ENCODE data around the gene ETV6. TPM values are rescaled to one million over a fixed set of nuclear protein-coding genes. Genes with fewer than 3 reads are reported as not detected.

Gene ETV6
- total RNA-seq (2022) (16.9 and 19.3 TPM in 2 replicates), Bru-seq, nascent RNA (percentile 68 among the genes with signal in this experiment), BruChase-seq, experiment 1, labeled RNA remaining after a 6-hour chase (percentile 59 among the genes with signal in this experiment), BruChase-seq, experiment 2, labeled RNA remaining after a 2-hour chase (percentile 57 among the genes with signal in this experiment)
- long read RNA-seq, full-length matches to known transcripts: 10 of 21 reads
- long read RNA-seq, partial matches to known transcripts: 1 of 21 reads
- long read RNA-seq, other reads (novel, unspliced or antisense): 10 of 21 reads

GRCh38 chr12:11649413-11650285 is at the start of gene ETV6:
Gene ETV6, plus strand, starts transcription at chr12:11649674. Its CDS starts 454 bp downstream, at chr12:11650128.
- peak within 1 kb of the TSS; percentile 82 for H3K4me3 Mint-ChIP-seq (ENCODE audit: unreplicated experiment)
- no peaks in the 10 kb centered on the region for H3K27me3 Mint-ChIP-seq (ENCODE audit: insufficient read depth, unreplicated experiment)
- POLR2A ChIA-PET: interaction anchor here (0.5 to 3.3 kb wide), 37 partner anchors 14 to 1070 kb away, joined by 3 to 21 read pairs (median 4); partner anchors contain the start of genes LRP6 and YBX3
- no peak for TF ChIP-seq CTCF (IDR thresholded peaks at IDR 0.05; ENCODE audit: unreplicated experiment)
- peaks cover 15% of the 10 kb centered on the region for H3K4me1 Mint-ChIP-seq (ENCODE audit: insufficient read depth, unreplicated experiment)
- H3K36me3 Mint-ChIP-seq (ENCODE audit: insufficient read depth, unreplicated experiment): no peaks in the 10 kb centered on the region
- H3K9me3 Mint-ChIP-seq (ENCODE audit: unreplicated experiment): no peaks in the 10 kb centered on the region
- CTCF ChIA-PET: interaction anchor here (0.6 to 1.7 kb wide), 4 partner anchors 68 to 932 kb away, joined by 3 to 6 read pairs (median 3); no protein-coding TSS in a partner anchor
- H3K27ac Mint-ChIP-seq (ENCODE audit: low read depth, unreplicated experiment): peak within 1 kb of the TSS; percentile 77
- peak; percentile 92 for DNase-seq (ENCODE audit: unreplicated experiment)
- intact Hi-C loops (cut with micrococcal nuclease): loop anchor here (1.0 to 5.0 kb wide), 7 partner anchors 48 to 384 kb away; no protein-coding TSS in a partner anchor
- BruUV-seq (replicated peaks): no TSS peak

DNA sequence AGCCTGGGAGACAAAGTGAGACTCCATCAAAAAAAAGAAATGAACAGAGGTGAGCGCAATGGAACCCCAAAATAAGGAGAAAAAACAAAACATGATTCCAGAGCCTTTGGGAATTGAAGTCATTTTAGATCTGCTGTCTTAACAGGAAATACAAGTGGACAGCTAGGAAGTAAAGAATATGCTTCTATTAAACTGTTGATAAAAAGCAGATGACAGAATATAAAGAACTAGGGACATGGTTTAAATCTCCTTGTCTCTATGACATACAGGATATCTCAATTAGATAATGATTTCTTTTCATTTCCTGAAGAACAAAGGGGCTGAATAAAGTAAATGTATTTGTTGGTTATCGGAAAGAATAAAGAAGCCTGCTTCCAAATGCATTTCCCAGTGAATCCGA is 49.3 kb upstream of the ETV6 start:
- Mint-ChIP-seq H3K9me3 (ENCODE audit: unreplicated experiment) (no peaks in the 10 kb centered on the region), H3K4me3 (ENCODE audit: unreplicated experiment) (no peak overlapping the region), H3K4me1 (ENCODE audit: insufficient read depth, unreplicated experiment) (no peaks in the 10 kb centered on the region), H3K36me3 (ENCODE audit: insufficient read depth, unreplicated experiment) (no peaks in the 10 kb centered on the region), H3K27me3 (ENCODE audit: insufficient read depth, unreplicated experiment) (peaks cover 11% of the 10 kb centered on the region), H3K27ac (ENCODE audit: low read depth, unreplicated experiment) (no peak overlapping the region)
- no peak for TF ChIP-seq CTCF (IDR thresholded peaks at IDR 0.05; ENCODE audit: unreplicated experiment)
- intact Hi-C loops (cut with micrococcal nuclease): no loop called here
- ChIA-PET POLR2A (no interaction called here), CTCF (interaction anchor here (0.6 kb wide), 1 partner anchor 387 kb away, joined by 3 read pairs; no protein-coding TSS in a partner anchor)
- no TSS peak for BruUV-seq (replicated peaks)
- no peak for DNase-seq (ENCODE audit: unreplicated experiment)

DNA sequence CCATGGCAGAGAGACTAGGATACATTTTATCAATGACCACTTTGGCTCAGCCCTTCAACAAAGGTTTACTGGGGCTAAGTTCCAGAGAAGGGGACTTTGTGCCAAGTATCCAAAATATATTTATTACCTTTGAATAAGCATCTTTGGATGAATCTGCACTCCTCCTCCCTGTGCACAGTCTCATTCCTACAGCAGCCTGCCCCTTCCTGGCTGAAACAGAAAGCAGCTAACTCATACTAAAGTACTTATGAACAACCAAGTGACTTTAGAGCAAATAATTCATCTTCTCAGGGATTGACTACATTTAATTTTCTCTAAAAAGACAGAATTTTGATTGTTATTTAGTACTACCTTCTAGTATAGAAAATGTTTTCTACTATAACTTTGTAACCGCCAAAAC is 47.8 kb upstream of the ETV6 start:
- peaks cover 11% of the 10 kb centered on the region for H3K27me3 Mint-ChIP-seq (ENCODE audit: insufficient read depth, unreplicated experiment)
- H3K9me3 Mint-ChIP-seq (ENCODE audit: unreplicated experiment): no peaks in the 10 kb centered on the region
- no peaks in the 10 kb centered on the region for H3K36me3 Mint-ChIP-seq (ENCODE audit: insufficient read depth, unreplicated experiment)
- H3K27ac Mint-ChIP-seq (ENCODE audit: low read depth, unreplicated experiment): no peak overlapping the region
- H3K4me1 Mint-ChIP-seq (ENCODE audit: insufficient read depth, unreplicated experiment): no peaks in the 10 kb centered on the region
- H3K4me3 Mint-ChIP-seq (ENCODE audit: unreplicated experiment): no peak overlapping the region
- no TSS peak for BruUV-seq (replicated peaks)
- intact Hi-C loops (cut with micrococcal nuclease): no loop called here
- no peak for DNase-seq (ENCODE audit: unreplicated experiment)
- POLR2A ChIA-PET: no interaction called here
- TF ChIP-seq CTCF (IDR thresholded peaks at IDR 0.05; ENCODE audit: unreplicated experiment): no peak
- CTCF ChIA-PET: no interaction called here

Measured in MCF 10A (cell line).